IMR-90 (cell line): ENCODE data around the gene ZNF622. TPM values are rescaled to one million over a fixed set of nuclear protein-coding genes. Genes with fewer than 3 reads are reported as not detected.

Experiments used
- ATAC-seq: fragments of 200-7000 bp; cut with Tn5 transposase; 2 replicates; pipeline ENCODE4 v1.9.1; 2020; ENCODE audit warnings: low read depth, mild to moderate bottlenecking, moderate library complexity
- BruUV-seq: library from RNA; stranded (reverse); fragments of 400-500 nt; replicated peaks from 2 replicates; lab custom pipeline; 2021; lab: Mats Ljungman, UMichigan
- CTCF ChIA-PET: fragments of 300-600 bp; formaldehyde crosslinking; extraction: SDS; loops from one replicate; lab custom pipeline; 2021; ENCODE audit warnings: antibody characterized with exemption; lab: Yijun Ruan, JAX
- POLR2A ChIA-PET: fragments of 300-600 bp; sonication (Branson Sonifier 250); formaldehyde crosslinking; loops from one replicate; lab custom pipeline; 2022; ENCODE audit warnings: antibody characterized with exemption; ENCODE audit not compliant: unreplicated experiment; lab: Charles Lee
- DNase-seq: peaks from one replicate; pipeline ENCODE4 v3.0.0; 2013
- H2AFZ ChIP-seq: replicated peaks from 2 replicates; pipeline ENCODE3; 2013; ENCODE audit warnings: low read length, mild to moderate bottlenecking; ENCODE audit not compliant: poor library complexity
- H2AK5ac ChIP-seq: 2 replicates; pipeline ENCODE4 v1.6.1; 2013; ENCODE audit warnings: low read depth, low read length, inconsistent platforms
- H2AK9ac ChIP-seq: replicated peaks from 2 replicates; pipeline ENCODE3; 2013; ENCODE audit warnings: mild to moderate bottlenecking, low read depth, low read length, moderate library complexity; ENCODE audit not compliant: poor library complexity
- H2BK120ac ChIP-seq: 2 replicates; pipeline ENCODE4 v1.6.1; 2013; ENCODE audit warnings: low read depth, low read length, inconsistent platforms
- H2BK15ac ChIP-seq: 3 replicates; pipeline ENCODE4 v1.6.1; 2013; ENCODE audit warnings: low read depth, low read length, inconsistent platforms
- H2BK20ac ChIP-seq: 2 replicates; pipeline ENCODE4 v1.6.1; 2013; ENCODE audit warnings: low read depth, mild to moderate bottlenecking, inconsistent platforms, low read length, moderate library complexity
- H2BK5ac ChIP-seq: 2 replicates; pipeline ENCODE4 v1.6.1; 2013; ENCODE audit warnings: mild to moderate bottlenecking, low read depth, low read length, inconsistent platforms; ENCODE audit not compliant: poor library complexity, severe bottlenecking
- H3K14ac ChIP-seq: replicated peaks from 2 replicates; pipeline ENCODE4 v1.6.1; 2013; ENCODE audit warnings: low read depth, low read length, inconsistent platforms
- H3K18ac ChIP-seq: 2 replicates; pipeline ENCODE4 v1.6.1; 2013; ENCODE audit warnings: low read depth, low read length, control low read depth
- H3K23ac ChIP-seq: 2 replicates; pipeline ENCODE4 v1.6.1; 2013; ENCODE audit warnings: low read depth, low read length, inconsistent platforms
- H3K27ac ChIP-seq: 2 replicates; pipeline ENCODE4 v1.5.1; 2013; ENCODE audit warnings: mild to moderate bottlenecking, control low read depth, low read length; ENCODE audit not compliant: insufficient read depth
- H3K27me3 ChIP-seq: 2 replicates; pipeline ENCODE4 v1.6.1; 2013; ENCODE audit warnings: low read length; ENCODE audit not compliant: control insufficient read depth, insufficient read depth
- H3K36me3 ChIP-seq: 2 replicates; pipeline ENCODE4 v1.6.1; 2013; ENCODE audit warnings: low read length, mixed read lengths; ENCODE audit not compliant: control insufficient read depth, insufficient read depth
- H3K4ac ChIP-seq: 2 replicates; pipeline ENCODE4 v1.6.1; 2013; ENCODE audit warnings: low read depth, low read length, inconsistent platforms
- H3K4me1 ChIP-seq: 2 replicates; pipeline ENCODE4 v1.6.1; 2013; ENCODE audit warnings: low read length, mixed read lengths; ENCODE audit not compliant: control insufficient read depth, insufficient read depth
- H3K4me2 ChIP-seq: 2 replicates; pipeline ENCODE4 v1.6.1; 2013; ENCODE audit warnings: low read depth, mild to moderate bottlenecking, control low read depth, low read length, moderate library complexity
- H3K4me3 ChIP-seq: 2 replicates; pipeline ENCODE4 v1.5.1; 2013; ENCODE audit warnings: low read depth, mild to moderate bottlenecking, control low read depth, low read length, moderate library complexity; ENCODE audit not compliant: insufficient read depth
- H3K56ac ChIP-seq: 2 replicates; pipeline ENCODE4 v1.6.1; 2013; ENCODE audit warnings: low read length, inconsistent platforms; ENCODE audit not compliant: insufficient read depth; ENCODE audit errors: extremely low read depth
- H3K79me1 ChIP-seq, 2 experiments: 2 replicates each; pipeline ENCODE4 v1.6.1; 2013; ENCODE audit warnings: low read length in 2 of 2, inconsistent platforms in 1 of 2, low read depth in 1 of 2
- H3K9ac ChIP-seq: 2 replicates; pipeline ENCODE4 v1.6.1; 2013; ENCODE audit warnings: low read depth, low read length, control low read depth
- H3K9me1 ChIP-seq: 2 replicates; pipeline ENCODE4 v1.6.1; 2013; ENCODE audit warnings: low read length, inconsistent platforms; ENCODE audit not compliant: insufficient read depth
- H3K9me3 ChIP-seq: 2 replicates; pipeline ENCODE4 v1.6.1; 2013; ENCODE audit warnings: low read length; ENCODE audit not compliant: control insufficient read depth, insufficient read depth
- H4K20me1 ChIP-seq: 2 replicates; pipeline ENCODE4 v1.6.1; 2013; ENCODE audit warnings: low read length, inconsistent platforms; ENCODE audit not compliant: insufficient read depth
- H4K5ac ChIP-seq: 2 replicates; pipeline ENCODE4 v1.6.1; 2013; ENCODE audit warnings: mild to moderate bottlenecking, low read depth, low read length, control low read depth
- H4K8ac ChIP-seq, 2 experiments: 2 replicates each; pipeline ENCODE4 v1.6.1; 2013; ENCODE audit warnings: low read depth in 2 of 2, low read length in 2 of 2, control low read depth in 1 of 2, inconsistent platforms in 1 of 2
- H4K91ac ChIP-seq: 2 replicates; pipeline ENCODE4 v1.6.1; 2013; ENCODE audit warnings: low read depth, low read length, inconsistent platforms; ENCODE audit not compliant: insufficient read depth
- BHLHE40 ChIP-seq: fragments of 150-350 bp; IDR thresholded peaks from 2 replicates; pipeline ENCODE4 v1.6.1; 2016; ENCODE audit warnings: mild to moderate bottlenecking, low read depth, low read length
- CEBPB ChIP-seq: IDR thresholded peaks from 2 replicates; pipeline ENCODE4 v1.6.1; 2012; ENCODE audit warnings: low read depth, low read length, improper control_type of control experiment
- CHD1 ChIP-seq: IDR thresholded peaks from 2 replicates; pipeline ENCODE4 v1.6.1; 2012; ENCODE audit warnings: low read depth, low read length, improper control_type of control experiment
- CTCF ChIP-seq: conservative IDR thresholded peaks from 2 replicates; pipeline ENCODE4 v1.5.1; 2012; ENCODE audit warnings: mild to moderate bottlenecking, low read depth, low read length, improper control_type of control experiment
- ELK1 ChIP-seq: fragments of 150-350 bp; IDR thresholded peaks from 2 replicates; pipeline ENCODE4 v1.6.1; 2016; ENCODE audit warnings: low read depth, mild to moderate bottlenecking, low read length, moderate library complexity, borderline replicate concordance
- FOS ChIP-seq: fragments of 150-350 bp; IDR thresholded peaks from 2 replicates; pipeline ENCODE4 v1.6.1; 2016; ENCODE audit warnings: low read depth, low read length
- MAFK ChIP-seq: IDR thresholded peaks from 2 replicates; pipeline ENCODE4 v1.6.1; 2012; ENCODE audit warnings: low read depth, low read length, improper control_type of control experiment
- MAZ ChIP-seq: IDR thresholded peaks from 2 replicates; pipeline ENCODE4 v1.6.1; 2012; ENCODE audit warnings: low read depth, mild to moderate bottlenecking, low read length, improper control_type of control experiment, moderate library complexity, borderline replicate concordance
- MXI1 ChIP-seq: IDR thresholded peaks from 2 replicates; pipeline ENCODE4 v1.6.1; 2012; ENCODE audit warnings: low read depth, mild to moderate bottlenecking, low read length, moderate library complexity, borderline replicate concordance
- RAD21 ChIP-seq: IDR thresholded peaks from 2 replicates; pipeline ENCODE4 v1.6.1; 2012; ENCODE audit warnings: low read length, improper control_type of control experiment
- RCOR1 ChIP-seq: IDR thresholded peaks from 2 replicates; pipeline ENCODE4 v1.6.1; 2012; ENCODE audit warnings: mild to moderate bottlenecking, low read length, improper control_type of control experiment; ENCODE audit not compliant: insufficient replicate concordance
- SMC3 ChIP-seq: fragments of 150-350 bp; IDR thresholded peaks from 2 replicates; pipeline ENCODE4 v1.6.1; 2016; ENCODE audit warnings: low read depth, mild to moderate bottlenecking, antibody characterized with exemption, low read length, moderate library complexity
- USF2 ChIP-seq: fragments of 150-350 bp; IDR thresholded peaks from 2 replicates; pipeline ENCODE4 v1.6.1; 2017; ENCODE audit warnings: mild to moderate bottlenecking, antibody characterized with exemption, low read length, low read depth
- WGBS, 2 experiments: methylation state at CpG; one replicate each; pipeline versions ENCODE4 v1.1.5 to v1.1.7; 2013; ENCODE audit warnings: missing lambda C conversion rate in 2 of 2; ENCODE audit not compliant: insufficient read length in 1 of 2; ENCODE audit errors: extremely low coverage in 2 of 2; 5-methylcytosine and 5-hydroxymethylcytosine counted together
- dilution Hi-C: fragments of 300-500 bp; cut with HindIII; formaldehyde crosslinking; loops from one replicate; pipeline ENCODE4 v1.14.3; 2018; ENCODE audit warnings: low sequenced_read_pairs; ENCODE audit not compliant: unreplicated experiment
- in situ Hi-C: fragments of 300-500 bp; cut with MboI; formaldehyde crosslinking; loops from 3 replicates; pipeline ENCODE4 v1.14.3; 2019; ENCODE audit warnings: low sequenced_read_pairs, inconsistent platforms, mixed read lengths
- intact Hi-C: fragments of 100-400 bp; cut with micrococcal nuclease; formaldehyde crosslinking; loops from 2 replicates; pipeline ENCODE4 v1.10.0; 2022
- polyA plus RNA-seq, 3 experiments: library from polyadenylated mRNA; depleted of rRNA; stranded (reverse); fragments of >200 nt; gene quantifications; 2 replicates each; pipeline ENCODE4 v1.2.3, GENCODE V29; 2012; ENCODE audit warnings: low replicate concordance in 1 of 3
- total RNA-seq: library from RNA; depleted of rRNA; stranded (reverse); fragments of >200 nt; gene quantifications from 2 replicates; pipeline ENCODE4 v1.2.3, GENCODE V29; 2012

The ZNF622 gene
- total and polyA plus RNA-seq, 2 of the 4 experiments (the other 2 are of a cell fraction): 19.5 to 49.3 TPM

DNA sequence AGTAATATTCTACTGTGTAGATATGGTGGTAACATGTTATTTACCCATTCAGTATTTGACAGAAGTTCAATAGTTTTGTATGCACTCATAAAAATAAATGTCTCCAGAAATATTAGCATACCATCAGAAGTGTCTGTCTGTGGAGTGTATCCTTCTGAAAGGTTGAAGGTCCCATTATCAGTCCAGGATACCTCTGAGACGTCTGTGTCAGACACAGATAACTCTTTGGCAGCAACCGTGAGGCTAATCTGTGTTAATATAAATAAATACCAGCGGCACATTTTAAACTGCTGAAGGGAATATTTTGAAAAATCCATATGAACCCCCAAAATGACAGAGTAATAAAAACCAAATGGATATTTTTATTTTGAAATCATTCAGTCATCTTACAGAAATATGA lies 11.9 kb upstream of the ZNF622 start:
- Histone ChIP-seq H3K9me1 (no peaks in the 10 kb centered on the region), H2BK15ac (no peak overlapping the region), H3K14ac (no peak overlapping the region), H2BK120ac (no peak overlapping the region), H2AK9ac (no peak overlapping the region), H3K23ac (no peak overlapping the region), H3K27me3 (no peaks in the 10 kb centered on the region), H2AFZ (no peak overlapping the region), H2AK5ac (no peak overlapping the region), H4K8ac (no peak overlapping the region), H3K18ac (no peak overlapping the region), H3K56ac (no peak overlapping the region), H3K27ac (no peak overlapping the region), H4K20me1 (no peaks in the 10 kb centered on the region), H3K4me3 (no peak overlapping the region), H3K4me1 (no peaks in the 10 kb centered on the region), H3K9ac (no peak overlapping the region), H3K4ac (no peak overlapping the region), H4K5ac (no peak overlapping the region), H3K4me2 (no peak overlapping the region), H4K91ac (no peak overlapping the region), H3K79me1 (no peaks in the 10 kb centered on the region), H2BK20ac (no peak overlapping the region), H3K36me3 (no peaks in the 10 kb centered on the region), H2BK5ac (no peak overlapping the region), H3K9me3 (no peaks in the 10 kb centered on the region)
- in situ Hi-C loops (loop anchor here (10.0 to 25.0 kb wide), 2 partner anchors 727 to 1835 kb away; no protein-coding TSS in a partner anchor), dilution Hi-C loops (no loop called here), intact Hi-C loops (no loop called here)
- no CpG with 5 or more reads among the region's 3 CpGs for WGBS, 2 experiments
- ATAC-seq (no peak), DNase-seq (no peak)
- TF ChIP-seq MAZ (no peak), USF2 (no peak), SMC3 (no peak), RCOR1 (no peak), RAD21 (no peak), ELK1 (no peak), CHD1 (no peak), BHLHE40 (no peak), MAFK (no peak), MXI1 (no peak), FOS (no peak), CTCF (no peak), CEBPB (no peak)
- ChIA-PET CTCF (no interaction called here), POLR2A (no interaction called here)
- no TSS peak for BruUV-seq
